Esophagus (tissue), 2 donors: ENCODE results near the gene WDR17. TPM values are rescaled to one million over a fixed set of nuclear protein-coding genes. Genes with fewer than 3 reads are reported as not detected.

Experiments
- H3K27ac ChIP-seq, 2 donors: one replicate each; pipeline ENCODE4 v1.5.1; 2013; ENCODE audit warnings: low read depth in 2 of 2, mild to moderate bottlenecking in 2 of 2, inconsistent platforms in 1 of 2, low read length in 1 of 2, moderate library complexity in 1 of 2
- H3K27me3 ChIP-seq, 2 donors: one replicate each; pipeline ENCODE4 v1.6.1; 2013; ENCODE audit warnings: low read length in 2 of 2, control low read depth in 1 of 2, mild to moderate bottlenecking in 1 of 2; ENCODE audit not compliant: insufficient read depth in 2 of 2, control insufficient read depth in 1 of 2
- H3K36me3 ChIP-seq, 2 donors: one replicate each; pipeline ENCODE4 v1.6.1; 2013; ENCODE audit warnings: low read length in 1 of 2; ENCODE audit not compliant: control insufficient read depth in 2 of 2, insufficient read depth in 2 of 2
- H3K4me1 ChIP-seq, 2 donors: one replicate each; pipeline ENCODE4 v1.6.1; 2013; ENCODE audit warnings: low read length in 1 of 2; ENCODE audit not compliant: control insufficient read depth in 2 of 2, insufficient read depth in 2 of 2
- H3K4me3 ChIP-seq, 2 donors: one replicate each; pipeline ENCODE4 v1.5.1; 2013; ENCODE audit warnings: low read length in 2 of 2, mild to moderate bottlenecking in 2 of 2, low read depth in 1 of 2, moderate library complexity in 1 of 2
- H3K9me3 ChIP-seq, 2 donors: one replicate each; pipeline ENCODE4 v1.6.1; 2013; ENCODE audit warnings: mild to moderate bottlenecking in 2 of 2, low read depth in 1 of 2, low read length in 1 of 2, moderate library complexity in 1 of 2; ENCODE audit not compliant: control insufficient read depth in 2 of 2, insufficient read depth in 1 of 2
- WGBS, 2 donors: extraction: QIAGEN DNeasy Blood & Tissue Kit; methylation state at CpG; one replicate each; pipeline ENCODE4 v1.1.7; 2013; 5-methylcytosine and 5-hydroxymethylcytosine counted together
- polyA plus RNA-seq, 2 donors: library from polyadenylated mRNA; stranded (reverse); fragments of 200-250 nt; gene quantifications; one replicate each; pipeline ENCODE4 v1.2.3, GENCODE V29; 2013
- donor health status: healthy with polysubstance abuse.
- donor health status: Bipolar disorder and iron deficiency.

The WDR17 gene
- polyA plus RNA-seq, 2 donors: 0.20 to 0.22 TPM

- Histone ChIP-seq H3K9me3 (no peaks in the 10 kb centered on the region), H3K4me3 (no peak overlapping the region), H3K4me1 (peaks cover 0 to 7% of the 10 kb centered on the region in 2 donors), H3K27me3 (no peaks in the 10 kb centered on the region), H3K27ac (no peak overlapping the region), H3K36me3 (no peaks in the 10 kb centered on the region)
- 81% methylated on average over 6 of the region's 6 CpGs for WGBS, 2 donors
Observed at GRCh38 chr4:176066757-176067156, 1.1 kb downstream of the WDR17 start.

DNA sequence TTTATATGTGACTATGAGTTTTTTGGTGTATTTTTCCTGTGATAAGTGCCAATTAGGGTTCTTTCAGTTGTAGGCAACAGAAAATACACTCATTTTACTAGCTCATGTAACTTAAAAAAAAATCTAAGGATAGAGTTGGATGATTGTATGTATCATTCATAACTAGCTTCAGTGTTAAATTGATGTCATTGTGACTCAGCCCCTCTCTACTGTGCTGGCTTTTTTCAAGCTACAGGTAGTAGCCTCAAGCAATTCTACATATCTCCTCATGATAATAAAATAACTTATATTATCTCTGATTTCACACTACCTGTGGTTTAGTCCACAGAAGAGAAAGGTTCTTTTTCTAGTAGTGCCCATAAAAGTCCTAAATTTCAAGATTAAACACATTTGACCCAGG, 11.9 kb downstream of the WDR17 start:
- Histone ChIP-seq H3K36me3 (no peaks in the 10 kb centered on the region), H3K4me3 (no peak overlapping the region), H3K27ac (no peak overlapping the region), H3K27me3 (no peaks in the 10 kb centered on the region), H3K4me1 (no peaks in the 10 kb centered on the region), H3K9me3 (no peaks in the 10 kb centered on the region)

- no peak overlapping the region for H3K4me3 ChIP-seq
- WGBS, 2 donors: 71 to 82% methylated on average over 2 of the region's 2 CpGs
- no peaks in the 10 kb centered on the region for H3K9me3 ChIP-seq
- H3K36me3 ChIP-seq: no peaks in the 10 kb centered on the region
- no peaks in the 10 kb centered on the region for H3K4me1 ChIP-seq
- no peaks in the 10 kb centered on the region for H3K27me3 ChIP-seq
- no peak overlapping the region for H3K27ac ChIP-seq
Observed at GRCh38 chr4:176084769-176085168, 19.1 kb downstream of the WDR17 start.

- no peaks in the 10 kb centered on the region for H3K9me3 ChIP-seq
- WGBS, 2 donors: 80 to 84% methylated on average over 2 of the region's 2 CpGs
- H3K36me3 ChIP-seq: no peaks in the 10 kb centered on the region
- no peak overlapping the region for H3K27ac ChIP-seq
- no peaks in the 10 kb centered on the region for H3K27me3 ChIP-seq
- H3K4me1 ChIP-seq: no peaks in the 10 kb centered on the region
- H3K4me3 ChIP-seq: no peak overlapping the region
Observed at GRCh38 chr4:176090115-176090514, 24.5 kb downstream of the WDR17 start.

GRCh38 chr4:176099314-176099713, 33.7 kb downstream of the WDR17 start:
- Histone ChIP-seq H3K9me3 (no peaks in the 10 kb centered on the region), H3K4me1 (no peaks in the 10 kb centered on the region), H3K27me3 (no peaks in the 10 kb centered on the region), H3K4me3 (no peak overlapping the region), H3K36me3 (no peaks in the 10 kb centered on the region), H3K27ac (no peak overlapping the region)
- WGBS, 2 donors: 87 to 92% methylated on average over 2 of the region's 2 CpGs

GRCh38 chr4:176102414-176103063, 36.9 kb downstream of the WDR17 start:
- Histone ChIP-seq H3K4me3 (no peak overlapping the region), H3K9me3 (no peaks in the 10 kb centered on the region), H3K4me1 (no peaks in the 10 kb centered on the region), H3K27me3 (no peaks in the 10 kb centered on the region), H3K36me3 (no peaks in the 10 kb centered on the region), H3K27ac (no peak overlapping the region)

GRCh38 chr4:176107695-176108094, 42.1 kb downstream of the WDR17 start:
- no peaks in the 10 kb centered on the region for H3K9me3 ChIP-seq
- H3K4me3 ChIP-seq: no peak overlapping the region
- no peaks in the 10 kb centered on the region for H3K36me3 ChIP-seq

DNA sequence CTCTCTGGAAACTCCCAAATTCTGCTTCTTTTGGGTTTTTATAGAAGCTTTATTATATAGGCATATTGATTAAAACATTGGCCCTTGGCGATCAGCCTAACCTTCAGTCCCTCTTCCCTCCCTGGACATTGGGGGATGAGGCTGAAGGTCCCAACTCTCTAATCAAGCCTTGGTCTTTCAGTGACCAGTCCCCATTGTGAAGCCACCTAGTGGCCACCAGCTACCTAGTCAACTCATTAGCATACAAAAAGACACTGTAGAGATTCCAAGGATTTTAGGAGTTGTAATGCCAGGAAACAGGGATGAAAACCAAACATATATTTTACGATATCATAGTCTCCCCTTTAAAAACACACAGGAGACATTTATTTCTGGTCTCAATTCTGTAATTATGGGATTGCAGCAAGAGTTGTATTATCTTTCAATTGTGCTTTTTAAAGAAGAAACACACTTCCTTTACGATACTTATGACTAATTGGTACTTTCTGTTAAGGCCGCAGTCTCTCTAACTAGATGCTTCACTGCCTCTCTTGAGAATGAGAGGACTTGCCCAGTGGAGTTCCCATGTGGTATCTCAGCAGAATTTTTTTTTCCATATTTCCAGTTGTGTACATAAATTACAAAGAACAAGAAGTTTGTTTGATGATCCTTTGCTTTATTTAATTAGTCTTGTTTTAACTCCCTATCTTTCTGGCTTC, 58.2 kb downstream of the WDR17 start:
- H3K4me3 ChIP-seq: no peak overlapping the region
- 64 to 70% methylated on average over 4 of the region's 4 CpGs for WGBS, 2 donors
- H3K27me3 ChIP-seq: no peaks in the 10 kb centered on the region
- no peaks in the 10 kb centered on the region for H3K9me3 ChIP-seq
- no peaks in the 10 kb centered on the region for H3K4me1 ChIP-seq
- H3K36me3 ChIP-seq: no peaks in the 10 kb centered on the region
- no peak overlapping the region for H3K27ac ChIP-seq

More at GRCh38 chr4:176107695-176108094, 42.1 kb downstream of the WDR17 start:
- Histone ChIP-seq H3K27me3 (no peaks in the 10 kb centered on the region), H3K4me1 (no peaks in the 10 kb centered on the region), H3K27ac (no peak overlapping the region)

DNA sequence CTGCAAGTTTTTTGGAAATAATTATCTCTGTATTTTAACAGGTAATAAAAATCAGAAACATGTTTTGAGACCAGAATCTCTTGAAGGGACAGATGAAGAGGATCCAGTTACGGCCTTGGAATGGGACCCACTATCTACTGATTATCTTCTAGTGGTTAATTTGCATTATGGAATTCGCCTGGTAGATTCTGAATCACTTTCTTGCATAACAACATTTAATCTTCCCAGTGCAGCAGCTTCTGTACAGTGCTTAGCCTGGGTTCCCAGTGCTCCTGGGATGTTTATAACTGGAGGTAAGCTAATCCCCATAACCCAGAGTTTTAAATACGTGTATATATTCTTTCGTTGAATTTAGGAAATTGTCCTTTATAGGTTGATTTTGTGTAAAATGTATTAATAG, 59.4 kb downstream of the WDR17 start:
- Histone ChIP-seq H3K4me3 (no peak overlapping the region), H3K36me3 (no peaks in the 10 kb centered on the region), H3K27me3 (no peaks in the 10 kb centered on the region), H3K27ac (no peak overlapping the region), H3K4me1 (no peaks in the 10 kb centered on the region), H3K9me3 (no peaks in the 10 kb centered on the region)
- 89% methylated on average over 4 of the region's 4 CpGs for WGBS, 2 donors

- H3K9me3 ChIP-seq: no peaks in the 10 kb centered on the region
- WGBS, 2 donors: 69 to 72% methylated on average over 2 of the region's 2 CpGs
- no peak overlapping the region for H3K4me3 ChIP-seq
- H3K36me3 ChIP-seq: no peaks in the 10 kb centered on the region
- no peak overlapping the region for H3K27ac ChIP-seq
- H3K4me1 ChIP-seq: no peaks in the 10 kb centered on the region
- H3K27me3 ChIP-seq: no peaks in the 10 kb centered on the region
Observed at GRCh38 chr4:176134670-176135069, 69.0 kb downstream of the WDR17 start.
